Posterior vena cava (tissue), 2 donors: ENCODE results near the gene SLBP. TPM values are rescaled to one million over a fixed set of nuclear protein-coding genes. Genes with fewer than 3 reads are reported as not detected.
A peak's percentile ranks its signal among the peaks of the same experiment; 100 is the strongest.

Experiments
- DNase-seq: peaks from one replicate; pipeline ENCODE4 v3.0.0-alpha.2; 2020; ENCODE audit warnings: low spot score
- intact Hi-C, 2 donors: fragments of 100-400 bp; cut with DNase I; formaldehyde crosslinking; loops; one replicate each; pipeline versions ENCODE4 v1.14.1 to v1.14.2; 2022 to 2023
- long read RNA-seq, 2 donors: library from polyadenylated mRNA; unstranded; transcript quantifications; one replicate each; pipeline ENCODE4 v2.0.0, GENCODE V29; 2020 to 2021
- total RNA-seq, 2 donors: library from RNA; stranded (reverse); fragmentation: NEBNext Ultra II Directional; extraction: Animal tissue kit (Norgen Biotek cat#: 25700); gene quantifications; one replicate each; pipeline ENCODE4 v1.2.1, GENCODE V29; 2021
- donor health status: DM: yes; HTN: yes; CAD: no.
- donor health status: DM: yes; HTN: yes; CAD: no.

SLBP gene
- 10 to 100 TPM; 25.6 to 27.9 TPM for total RNA-seq
- long read RNA-seq, donor 1, transcript SLBP-206 (8 exons, 1,977 nt) = major isoform, 15 of 16 reads
- long read RNA-seq, donor 1, partial matches to known transcripts = 0 of 16 reads
- long read RNA-seq, donor 1, other reads (novel, unspliced or antisense) = 0 of 16 reads
- long read RNA-seq, donor 2, transcript SLBP-206 (8 exons, 1,977 nt) = major isoform, 56 of 67 reads
- long read RNA-seq, donor 2, partial matches to known transcripts = 3 of 67 reads
- long read RNA-seq, donor 2, other reads (novel, unspliced or antisense) = 3 of 67 reads

DNA sequence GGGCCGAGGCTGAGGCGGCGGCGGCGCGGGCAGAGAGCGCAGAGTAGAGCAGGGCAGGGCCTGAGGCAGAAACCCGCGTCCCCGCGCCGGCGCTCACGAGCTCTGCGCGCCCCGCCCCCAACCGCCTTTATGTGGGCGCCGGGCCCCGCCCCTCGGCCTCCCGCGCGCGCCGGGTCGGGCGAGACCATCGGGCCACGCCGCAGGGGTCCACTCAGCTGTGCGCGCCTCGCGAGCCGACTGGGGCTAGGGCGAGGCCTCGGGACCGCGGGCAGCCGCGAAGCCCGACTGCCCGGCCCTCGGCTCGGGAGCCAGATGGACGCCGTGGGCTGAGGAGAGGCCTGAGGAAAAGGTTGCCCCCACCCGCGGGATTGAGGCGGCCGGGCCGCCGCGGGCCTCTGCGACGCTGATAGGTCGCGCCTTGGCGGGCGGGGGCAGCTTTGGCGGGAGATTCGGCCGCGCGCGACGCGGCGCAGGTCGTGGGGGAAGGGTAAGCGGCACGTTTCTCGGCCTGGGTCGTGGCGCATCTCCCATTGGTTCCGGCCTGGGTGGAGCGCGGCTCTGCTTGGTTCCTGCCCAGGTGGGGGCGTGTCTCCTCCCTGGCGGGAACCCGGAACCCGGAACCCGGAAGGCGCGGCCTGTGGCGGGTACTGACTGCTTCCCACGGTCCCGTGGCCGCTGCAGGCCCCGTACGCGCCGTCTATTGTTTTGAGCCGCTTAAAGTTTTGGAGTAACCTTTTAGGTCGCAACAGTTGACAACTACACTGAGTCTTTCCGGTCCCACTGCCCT lies at the start of gene SLBP:
Gene SLBP (minus strand): TSS at position 104 of the 787 bp plus-strand sequence. CDS start 131 bp downstream, outside the sequence.
- peak; percentile 99 for DNase-seq
- intact Hi-C loops = no loop called here

- intact Hi-C loops = no loop called here
- no peak for DNase-seq
These were observed 49.1 kb upstream of the SLBP start for GRCh38 chr4:1761130-1761689.

- intact Hi-C loops = no loop called here
- DNase-seq = no peak
These were observed 48.5 kb upstream of the SLBP start for GRCh38 chr4:1760521-1761071.

DNA sequence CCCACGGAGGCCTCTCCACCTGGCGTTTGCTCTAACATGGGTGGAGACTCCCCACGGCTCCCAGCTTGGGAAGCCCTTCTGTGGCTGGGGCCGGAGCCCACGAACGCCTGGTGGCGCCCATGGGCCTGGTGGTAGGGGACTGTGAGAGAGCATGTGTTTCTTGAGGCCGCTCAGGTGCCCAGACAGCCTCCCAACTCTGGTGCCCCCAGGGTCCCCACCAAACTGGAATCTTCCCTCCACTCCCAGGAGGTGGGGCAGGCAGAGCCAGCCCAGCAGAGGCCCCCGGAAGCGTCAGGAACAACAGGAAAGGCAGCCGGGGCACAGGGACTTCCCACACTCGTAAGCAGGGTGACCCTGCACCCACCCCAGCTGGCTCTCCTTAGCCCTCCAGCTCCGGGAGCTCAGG lies 47.7 kb upstream of the SLBP start:
- no peak for DNase-seq
- intact Hi-C loops = no loop called here

GRCh38 chr4:1759170-1759817 lies 47.2 kb upstream of the SLBP start:
- no peak for DNase-seq
- intact Hi-C loops = no loop called here

GRCh38 chr4:1758306-1759121 lies 46.4 kb upstream of the SLBP start:
- intact Hi-C loops = no loop called here
- no peak for DNase-seq

- intact Hi-C loops = no loop called here
- DNase-seq = no peak
These were observed 45.7 kb upstream of the SLBP start for GRCh38 chr4:1757836-1758235.

DNA sequence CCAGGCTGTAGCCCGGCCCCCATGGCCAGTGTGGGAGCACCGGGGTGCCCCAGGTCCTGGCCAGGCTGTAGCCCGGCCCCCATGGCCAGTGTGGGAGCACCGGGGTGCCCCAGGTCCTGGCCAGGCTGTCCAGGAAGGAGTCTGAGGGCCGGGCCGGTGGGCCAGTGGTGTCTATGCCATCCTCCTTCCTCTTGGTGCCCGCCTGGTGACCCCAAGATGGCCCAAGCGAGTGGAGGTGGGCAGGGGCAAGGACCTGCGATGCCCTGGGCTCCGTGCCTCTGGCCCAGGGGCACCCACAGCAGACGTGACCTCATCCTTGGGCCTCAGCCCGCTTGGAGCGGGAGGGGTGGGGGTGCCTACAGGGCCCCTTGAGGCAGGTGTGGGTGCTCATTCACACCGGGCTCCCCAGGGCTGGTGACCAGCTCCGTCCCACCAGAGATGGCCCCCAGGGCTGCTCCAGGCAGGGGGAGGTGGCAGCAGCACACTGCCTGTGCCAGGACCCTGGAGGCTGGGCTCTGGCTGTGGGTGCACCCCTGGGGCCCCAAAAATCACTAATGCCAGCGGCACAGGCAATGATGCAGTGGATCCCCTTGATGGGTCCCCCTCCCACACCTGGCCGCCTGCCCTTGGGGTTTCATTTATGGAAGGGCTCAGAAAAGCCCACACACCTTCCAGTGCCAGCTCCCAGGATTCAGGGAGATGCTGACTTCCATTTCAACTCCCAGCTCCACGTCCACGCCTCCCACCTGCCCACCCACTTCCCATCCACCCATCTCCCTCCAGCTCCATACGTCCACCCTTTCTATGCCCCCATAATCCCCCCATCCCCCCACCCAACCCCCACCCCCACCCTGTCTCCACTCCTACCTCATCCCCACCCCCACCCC lies 45.0 kb upstream of the SLBP start:
- intact Hi-C loops = no loop called here
- no peak for DNase-seq

GRCh38 chr4:1756079-1756478 lies 44.0 kb upstream of the SLBP start:
- intact Hi-C loops = no loop called here
- DNase-seq = no peak

DNA sequence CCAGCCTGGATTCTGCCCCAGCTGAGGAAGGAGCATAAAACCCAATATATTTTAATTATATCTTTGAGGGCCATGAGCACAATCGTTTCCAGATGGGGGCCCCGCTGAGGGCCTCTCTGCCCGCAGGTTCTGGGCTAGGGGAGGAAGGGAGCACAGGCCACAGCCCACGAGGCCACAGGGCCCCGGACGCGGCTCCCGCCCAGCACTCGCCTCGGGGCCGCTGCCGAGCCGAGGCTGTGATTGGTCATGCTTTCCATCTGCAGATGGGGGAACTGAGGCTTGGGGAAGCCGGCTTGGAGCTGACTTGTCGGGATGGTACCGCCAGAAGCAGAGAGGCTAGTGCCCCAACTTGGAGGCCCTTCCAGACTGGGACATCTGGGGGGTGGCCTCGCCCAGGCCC lies 43.2 kb upstream of the SLBP start:
- no peak for DNase-seq
- intact Hi-C loops = no loop called here

DNA sequence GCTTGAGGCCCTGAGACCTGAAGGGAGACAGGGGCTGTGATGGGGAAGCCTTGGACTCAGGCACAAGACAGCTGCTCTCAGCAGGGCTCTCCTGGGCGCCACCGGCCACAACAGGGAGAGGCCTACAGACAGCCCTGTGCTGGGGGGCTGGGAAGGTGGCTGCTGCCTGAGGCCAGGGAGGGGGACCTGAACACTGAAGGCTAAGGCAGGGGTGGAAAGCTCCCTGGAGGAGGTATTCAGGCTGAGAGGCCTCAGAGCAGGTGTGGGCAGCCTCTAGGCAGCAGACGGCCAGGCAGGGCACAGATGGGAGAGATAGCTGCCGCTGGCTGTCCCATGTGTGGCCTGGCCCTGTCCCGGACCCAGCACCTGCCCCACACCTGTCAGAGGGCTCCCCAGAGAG lies 42.2 kb upstream of the SLBP start:
- intact Hi-C loops = no loop called here
- no peak for DNase-seq

GRCh38 chr4:1753697-1754311 lies 41.7 kb upstream of the SLBP start:
- intact Hi-C loops = no loop called here
- no peak for DNase-seq

DNA sequence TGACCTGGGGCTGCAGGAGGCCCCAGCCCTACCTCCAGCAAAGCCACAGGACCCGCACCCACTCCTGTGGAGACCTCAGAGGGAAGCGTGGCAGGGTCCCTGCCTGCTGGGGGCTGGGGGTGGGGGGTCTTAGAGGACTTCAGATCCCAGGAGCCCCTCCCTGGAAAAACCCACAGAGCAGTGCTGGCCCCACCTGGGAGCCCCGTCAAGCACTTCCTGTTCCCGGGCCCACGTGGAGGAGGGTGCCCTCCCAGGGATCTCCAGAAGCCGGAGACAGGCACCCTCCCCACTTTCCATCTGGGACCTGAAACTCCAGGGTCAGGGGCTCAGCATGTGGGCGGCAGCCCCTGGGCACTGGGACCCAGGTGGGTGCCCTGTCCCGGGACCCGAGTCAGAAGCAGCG lies 41.2 kb upstream of the SLBP start:
- DNase-seq = no peak
- intact Hi-C loops = no loop called here

DNA sequence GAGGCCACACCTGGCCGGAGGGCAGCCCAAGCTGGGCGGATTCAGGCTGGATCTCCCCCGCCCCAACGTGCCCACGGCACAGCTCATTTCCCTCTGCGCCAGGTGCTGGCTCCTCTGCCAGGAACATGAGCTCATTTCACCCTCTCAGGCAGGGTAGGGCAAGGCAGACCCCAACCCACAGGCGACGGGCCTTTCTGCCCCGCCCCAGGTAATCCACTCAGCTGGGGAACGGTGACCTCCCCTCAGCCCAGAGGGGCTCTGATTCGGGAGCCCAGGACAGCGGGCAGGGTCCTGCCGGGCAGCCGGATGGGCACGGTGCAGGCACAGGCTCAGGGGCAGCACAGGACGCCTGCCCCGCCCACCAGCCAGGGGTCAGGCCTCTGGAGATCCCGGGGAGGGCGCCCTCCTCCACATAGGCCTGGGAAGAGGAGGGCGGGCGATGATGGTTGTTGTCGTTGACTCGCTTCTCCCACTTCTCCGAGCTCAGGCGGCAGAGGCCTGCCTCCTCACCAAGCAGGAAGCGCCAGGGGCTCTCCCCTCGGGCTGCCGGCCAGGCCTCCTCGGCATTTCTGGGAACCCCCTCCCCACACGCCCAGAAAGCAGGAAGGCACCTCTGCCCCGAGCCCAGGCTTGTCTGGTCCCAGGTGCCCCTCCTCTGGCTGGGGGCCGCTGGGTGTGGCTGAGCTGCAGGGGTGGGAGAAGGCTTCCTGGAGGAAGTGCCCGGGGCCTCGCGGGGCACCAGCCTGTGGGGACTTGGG lies 40.3 kb upstream of the SLBP start:
- no peak for DNase-seq
- intact Hi-C loops = no loop called here

- no peak for DNase-seq
- intact Hi-C loops = no loop called here
These were observed 39.8 kb upstream of the SLBP start for GRCh38 chr4:1751919-1752283.

- intact Hi-C loops = no loop called here
- DNase-seq = no peak
These were observed 39.2 kb upstream of the SLBP start for GRCh38 chr4:1751155-1751918.
